Duodenal mucosa (tissue), 2 donors: ENCODE data around the gene LRRC70.

Source experiments
- H3K27ac ChIP-seq: one replicate; pipeline ENCODE4 v1.7.0; 2013; ENCODE audit warnings: low read depth, low read length
- H3K27me3 ChIP-seq, 2 donors: one replicate each; pipeline ENCODE4 v1.7.0; 2013; ENCODE audit warnings: low read length in 2 of 2, control low read depth in 1 of 2; ENCODE audit not compliant: insufficient read depth in 2 of 2, control insufficient read depth in 1 of 2
- H3K36me3 ChIP-seq, 2 donors: one replicate each; pipeline ENCODE4 v1.7.0; 2013; ENCODE audit warnings: low read length in 2 of 2, control low read depth in 1 of 2; ENCODE audit not compliant: insufficient read depth in 2 of 2, control insufficient read depth in 1 of 2
- H3K4me1 ChIP-seq, 2 donors: one replicate each; pipeline ENCODE4 v1.7.0; 2013; ENCODE audit warnings: low read length in 2 of 2, control low read depth in 1 of 2; ENCODE audit not compliant: insufficient read depth in 2 of 2, control insufficient read depth in 1 of 2
- H3K4me3 ChIP-seq, 2 donors: one replicate each; pipeline ENCODE4 v1.7.0; 2013; ENCODE audit warnings: low read length in 2 of 2, low read depth in 1 of 2
- H3K9ac ChIP-seq, 2 donors: one replicate each; pipeline ENCODE4 v1.7.0; 2013; ENCODE audit warnings: low read length in 2 of 2, low read depth in 1 of 2
- H3K9me3 ChIP-seq, 2 donors: one replicate each; pipeline ENCODE4 v1.7.0; 2013; ENCODE audit warnings: low read length in 2 of 2, control low read depth in 1 of 2; ENCODE audit not compliant: control insufficient read depth in 1 of 2

LRRC70 gene, protein sequence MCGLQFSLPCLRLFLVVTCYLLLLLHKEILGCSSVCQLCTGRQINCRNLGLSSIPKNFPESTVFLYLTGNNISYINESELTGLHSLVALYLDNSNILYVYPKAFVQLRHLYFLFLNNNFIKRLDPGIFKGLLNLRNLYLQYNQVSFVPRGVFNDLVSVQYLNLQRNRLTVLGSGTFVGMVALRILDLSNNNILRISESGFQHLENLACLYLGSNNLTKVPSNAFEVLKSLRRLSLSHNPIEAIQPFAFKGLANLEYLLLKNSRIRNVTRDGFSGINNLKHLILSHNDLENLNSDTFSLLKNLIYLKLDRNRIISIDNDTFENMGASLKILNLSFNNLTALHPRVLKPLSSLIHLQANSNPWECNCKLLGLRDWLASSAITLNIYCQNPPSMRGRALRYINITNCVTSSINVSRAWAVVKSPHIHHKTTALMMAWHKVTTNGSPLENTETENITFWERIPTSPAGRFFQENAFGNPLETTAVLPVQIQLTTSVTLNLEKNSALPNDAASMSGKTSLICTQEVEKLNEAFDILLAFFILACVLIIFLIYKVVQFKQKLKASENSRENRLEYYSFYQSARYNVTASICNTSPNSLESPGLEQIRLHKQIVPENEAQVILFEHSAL

DNA sequence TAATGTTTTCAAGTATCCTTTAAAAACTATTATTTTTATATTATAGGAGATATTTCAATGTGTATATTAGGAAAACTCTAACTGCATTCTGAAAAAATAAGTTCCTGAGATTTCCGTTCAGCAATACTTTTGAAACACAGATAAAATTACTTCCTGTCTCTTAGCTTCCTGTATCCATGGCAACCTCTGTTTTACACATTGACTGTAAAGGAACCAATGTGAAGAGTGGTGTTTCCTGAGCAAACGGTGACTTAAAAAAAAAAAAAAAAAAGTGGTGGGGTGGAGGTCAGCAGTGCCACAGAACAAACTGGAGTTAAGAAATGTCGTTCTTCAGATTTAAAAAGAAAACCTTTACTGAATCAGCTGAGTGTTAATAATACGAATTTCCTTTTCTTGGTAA lies at the start of gene LRRC70:
Gene LRRC70 (plus strand): TSS at position 280 of the 400 bp plus-strand sequence. CDS start 620 bp downstream, outside the sequence.
- H3K27me3 ChIP-seq: no peaks in the 10 kb centered on the region
- H3K4me3 ChIP-seq: no peak within 1 kb of the TSS
- no peaks in the 10 kb centered on the region for H3K4me1 ChIP-seq
- H3K36me3 ChIP-seq: no peaks in the 10 kb centered on the region
- no peak within 1 kb of the TSS for H3K27ac ChIP-seq
- H3K9me3 ChIP-seq: no peaks in the 10 kb centered on the region
- H3K9ac ChIP-seq: no peak within 1 kb of the TSS

DNA sequence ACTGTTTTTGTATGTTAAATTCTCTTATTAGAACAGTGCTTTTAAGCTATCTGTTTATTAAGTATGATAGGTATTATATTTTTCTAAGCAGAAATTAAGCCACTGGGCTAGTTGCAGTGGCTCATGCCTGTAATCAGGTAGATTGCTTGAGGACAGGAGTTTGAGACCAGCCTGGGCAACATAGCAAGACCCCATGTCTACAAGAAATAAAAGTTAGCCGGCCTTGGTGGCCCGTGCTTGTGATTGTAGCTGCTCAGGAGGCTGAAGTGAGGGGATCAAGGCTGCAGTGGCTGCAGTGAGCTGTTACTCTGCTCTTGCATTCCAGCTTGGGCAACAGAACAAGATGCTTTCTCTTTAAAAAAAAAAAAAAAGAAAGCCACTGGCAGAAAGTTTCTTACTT lies 45.0 kb upstream of the LRRC70 start:
- peaks cover 0 to 11% of the 10 kb centered on the region in 2 donors for H3K36me3 ChIP-seq
- no peak overlapping the region for H3K9ac ChIP-seq
- H3K27ac ChIP-seq: no peak overlapping the region
- no peaks in the 10 kb centered on the region for H3K4me1 ChIP-seq
- no peaks in the 10 kb centered on the region for H3K27me3 ChIP-seq
- no peaks in the 10 kb centered on the region for H3K9me3 ChIP-seq
- no peak overlapping the region for H3K4me3 ChIP-seq

DNA sequence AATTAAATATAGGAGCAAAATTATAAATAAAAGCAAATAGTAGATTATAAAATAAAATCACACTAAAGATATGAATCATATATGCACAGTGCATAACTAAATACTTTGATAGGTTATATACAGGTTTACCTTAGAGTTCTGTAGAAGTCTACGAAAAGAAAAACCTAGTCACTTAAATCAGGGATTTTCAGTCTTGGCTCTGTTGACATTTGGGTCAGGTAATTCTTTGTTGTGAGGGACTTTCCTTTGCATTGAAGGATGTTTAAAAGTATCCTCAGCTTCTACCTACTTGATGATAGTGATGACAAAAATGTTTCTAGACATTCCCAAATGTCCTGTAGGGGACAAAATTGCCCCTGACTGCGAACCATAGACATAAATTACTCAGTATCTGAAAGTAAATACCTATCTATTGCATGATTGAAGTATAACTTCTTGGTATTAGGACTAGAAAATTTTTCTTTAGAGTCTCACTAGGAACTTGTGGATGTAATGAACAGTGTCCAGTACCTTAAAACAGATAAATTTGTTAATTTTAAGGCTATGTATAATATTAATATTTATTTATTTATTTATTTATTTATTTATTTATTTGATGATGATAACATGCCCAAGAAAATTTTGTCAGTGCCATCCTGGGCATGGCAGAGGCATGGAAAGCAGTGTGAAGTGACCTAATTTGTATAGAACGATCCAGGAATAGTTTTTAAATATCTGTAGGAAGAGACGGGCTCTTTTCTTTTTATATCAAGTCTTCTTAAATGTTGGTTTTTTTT lies 44.0 kb upstream of the LRRC70 start:
- Histone ChIP-seq H3K9me3 (no peaks in the 10 kb centered on the region), H3K36me3 (peaks cover 0 to 13% of the 10 kb centered on the region in 2 donors), H3K27ac (no peak overlapping the region), H3K9ac (no peak overlapping the region), H3K4me1 (no peaks in the 10 kb centered on the region), H3K4me3 (no peak overlapping the region), H3K27me3 (no peaks in the 10 kb centered on the region)

DNA sequence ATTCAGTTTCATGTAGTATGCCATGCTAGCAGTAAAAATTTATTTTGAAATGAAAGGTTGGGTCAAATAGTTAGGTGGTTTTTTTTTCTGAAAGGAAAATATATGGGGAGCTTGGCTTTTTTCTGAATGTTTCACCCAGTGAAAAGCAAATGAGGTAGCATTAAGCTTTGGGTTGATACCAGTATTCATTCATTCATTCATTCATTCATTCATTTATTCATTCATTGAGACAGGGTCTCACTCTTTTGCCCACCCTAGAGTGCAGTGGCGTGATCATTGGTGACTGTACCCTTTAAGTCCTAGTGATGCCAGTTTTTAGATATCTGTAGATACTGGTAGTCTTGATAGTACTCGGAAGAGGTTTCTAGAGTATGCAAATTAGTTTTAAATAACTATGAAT lies 42.4 kb upstream of the LRRC70 start:
- Histone ChIP-seq H3K9me3 (no peaks in the 10 kb centered on the region), H3K4me3 (no peak overlapping the region), H3K9ac (no peak overlapping the region), H3K4me1 (no peaks in the 10 kb centered on the region), H3K27ac (no peak overlapping the region), H3K36me3 (peaks cover 0 to 8% of the 10 kb centered on the region in 2 donors), H3K27me3 (no peaks in the 10 kb centered on the region)

DNA sequence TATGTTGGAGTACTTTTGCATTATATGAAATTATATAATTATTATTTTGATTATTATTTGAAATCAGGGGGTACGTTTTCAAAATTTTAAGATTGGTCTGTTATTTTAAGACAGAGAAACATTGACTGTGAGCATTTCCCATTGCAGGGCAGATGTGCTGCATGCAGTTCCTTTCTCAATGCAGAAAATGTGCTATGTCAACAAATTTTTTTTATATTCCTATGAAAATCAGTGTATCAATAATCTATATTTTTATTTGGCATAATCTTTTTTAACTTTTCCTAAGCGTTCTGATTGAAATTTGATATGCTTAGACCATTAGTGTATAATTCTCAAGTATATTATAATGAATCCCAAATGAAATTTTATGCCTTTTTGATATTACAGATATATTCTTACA lies 41.8 kb upstream of the LRRC70 start:
- Histone ChIP-seq H3K9ac (no peak overlapping the region), H3K36me3 (peaks cover 0 to 8% of the 10 kb centered on the region in 2 donors), H3K4me1 (no peaks in the 10 kb centered on the region), H3K27me3 (no peaks in the 10 kb centered on the region), H3K27ac (no peak overlapping the region), H3K9me3 (no peaks in the 10 kb centered on the region), H3K4me3 (no peak overlapping the region)

DNA sequence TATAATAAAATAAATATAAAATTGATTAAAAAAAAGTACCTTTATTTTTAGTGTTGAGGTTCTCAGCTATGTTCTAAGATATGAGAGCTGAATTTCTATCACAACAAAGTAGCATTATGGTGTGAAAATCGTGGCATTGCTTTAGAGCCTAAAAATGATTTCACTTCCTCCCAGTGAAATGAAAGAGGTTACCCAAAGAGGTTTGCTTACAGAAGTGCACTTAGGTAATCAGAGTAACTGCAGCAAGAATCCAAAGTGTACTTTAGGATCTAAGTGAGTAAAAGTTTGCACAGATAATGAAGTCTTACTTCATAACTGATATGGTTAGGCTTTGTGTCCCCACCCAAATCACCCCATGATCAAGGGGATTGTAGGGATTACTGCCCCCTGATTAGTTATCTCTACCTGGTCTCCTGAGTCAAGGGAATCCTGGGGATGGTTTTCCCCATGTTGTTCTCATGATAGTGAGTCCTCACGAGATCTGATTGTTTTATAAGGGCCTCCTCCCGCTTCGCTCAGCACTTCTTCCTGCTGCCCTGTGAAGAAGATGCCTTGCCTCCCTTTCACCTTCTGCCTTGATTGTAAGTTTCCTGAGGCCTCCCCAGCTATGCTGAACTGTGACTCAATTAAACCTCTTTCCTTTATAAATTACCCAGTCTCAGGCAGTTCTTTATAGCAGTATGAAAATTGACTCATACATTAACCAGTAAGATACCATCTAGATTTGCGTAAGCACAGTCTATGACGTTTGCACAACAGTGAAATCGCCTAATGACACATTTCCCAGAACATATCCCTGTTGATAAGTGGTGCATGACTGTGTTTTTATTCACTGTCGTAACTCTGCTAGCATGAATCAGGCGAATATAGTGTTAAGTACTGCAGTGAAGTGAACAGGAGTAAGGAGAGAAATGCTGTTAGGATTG lies 40.3 kb upstream of the LRRC70 start:
- Histone ChIP-seq H3K27me3 (no peaks in the 10 kb centered on the region), H3K9ac (no peak overlapping the region), H3K9me3 (no peaks in the 10 kb centered on the region), H3K27ac (no peak overlapping the region), H3K4me1 (no peaks in the 10 kb centered on the region), H3K36me3 (peaks cover 0 to 6% of the 10 kb centered on the region in 2 donors), H3K4me3 (no peak overlapping the region)

DNA sequence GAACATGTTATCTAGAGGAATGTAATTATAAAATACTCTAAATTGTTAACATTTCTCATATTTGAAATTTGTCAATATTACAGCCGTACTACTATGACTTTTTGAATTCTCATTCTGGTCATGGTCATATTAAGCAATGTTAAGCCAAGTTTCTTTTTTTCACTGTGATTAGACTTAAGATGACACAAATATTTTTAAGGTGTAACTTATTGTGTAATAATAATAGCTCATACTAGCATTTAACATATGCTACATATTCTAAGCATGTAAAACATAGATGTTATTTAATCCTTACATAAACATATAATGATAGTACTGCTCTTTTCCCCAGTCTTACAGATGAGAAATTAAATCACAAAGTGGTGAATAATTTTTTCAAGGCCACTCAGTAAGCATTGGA lies 35.9 kb upstream of the LRRC70 start:
- H3K4me1 ChIP-seq: no peaks in the 10 kb centered on the region
- no peak overlapping the region for H3K4me3 ChIP-seq
- peaks cover 0 to 6% of the 10 kb centered on the region in 2 donors for H3K36me3 ChIP-seq
- no peaks in the 10 kb centered on the region for H3K27me3 ChIP-seq
- no peak overlapping the region for H3K9ac ChIP-seq
- no peak overlapping the region for H3K27ac ChIP-seq
- no peaks in the 10 kb centered on the region for H3K9me3 ChIP-seq

DNA sequence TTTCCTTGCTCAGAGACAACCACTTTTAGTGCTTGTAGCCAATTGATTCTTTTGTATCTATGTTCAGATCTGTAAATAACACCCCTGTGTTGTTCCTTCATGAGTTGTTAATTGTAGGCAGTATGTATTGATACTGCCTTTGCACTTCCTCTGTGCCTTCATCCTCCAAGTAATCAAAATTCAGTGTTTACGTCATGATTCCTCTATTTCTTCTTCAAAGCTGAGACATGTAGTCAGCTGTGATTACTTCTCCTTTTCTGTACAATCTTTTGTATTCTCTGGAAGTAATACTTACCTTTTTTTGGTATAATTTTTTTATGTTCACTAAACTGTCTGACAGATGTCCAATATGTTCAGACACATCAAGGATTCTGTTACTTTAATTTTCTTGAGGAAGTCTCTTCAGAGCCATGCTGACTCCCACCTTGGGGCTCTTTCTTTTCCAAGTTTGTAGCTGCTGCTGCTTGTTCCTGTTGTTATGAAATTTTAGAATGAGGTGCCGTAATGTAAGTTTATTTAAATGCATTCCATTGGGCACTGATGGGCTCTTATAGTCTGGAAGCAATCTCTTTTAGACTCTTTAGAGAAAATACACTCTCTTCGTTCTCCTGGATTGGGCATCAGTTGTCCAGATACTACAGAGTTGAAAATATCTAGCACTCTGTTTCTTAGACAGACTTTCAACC lies 30.5 kb upstream of the LRRC70 start:
- H3K9me3 ChIP-seq: no peaks in the 10 kb centered on the region
- no peaks in the 10 kb centered on the region for H3K36me3 ChIP-seq
- no peak overlapping the region for H3K9ac ChIP-seq
- no peaks in the 10 kb centered on the region for H3K4me1 ChIP-seq
- H3K27ac ChIP-seq: no peak overlapping the region
- no peaks in the 10 kb centered on the region for H3K27me3 ChIP-seq
- no peak overlapping the region for H3K4me3 ChIP-seq

DNA sequence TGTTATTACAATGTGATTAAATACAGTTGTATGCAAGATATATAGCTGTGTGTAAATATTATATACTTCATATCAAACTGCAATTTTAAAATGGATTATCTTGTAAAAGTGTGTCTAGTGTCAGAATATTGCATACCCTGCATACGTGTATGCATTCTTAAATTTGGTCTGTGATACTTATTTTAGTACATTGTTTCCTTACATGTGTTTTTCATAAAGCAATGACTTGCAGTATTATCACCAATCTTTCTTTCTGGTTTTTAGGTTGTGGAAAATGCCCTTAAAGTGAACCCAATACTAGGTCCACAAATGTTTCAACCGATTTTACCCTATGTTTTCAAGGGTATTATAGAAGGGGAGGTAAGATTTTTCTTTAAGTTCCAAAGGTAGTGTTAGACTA lies 28.5 kb upstream of the LRRC70 start:
- H3K4me1 ChIP-seq: no peaks in the 10 kb centered on the region
- no peak overlapping the region for H3K27ac ChIP-seq
- no peaks in the 10 kb centered on the region for H3K36me3 ChIP-seq
- H3K9me3 ChIP-seq: no peaks in the 10 kb centered on the region
- no peak overlapping the region for H3K4me3 ChIP-seq
- H3K9ac ChIP-seq: no peak overlapping the region
- no peaks in the 10 kb centered on the region for H3K27me3 ChIP-seq
